HepG2 (cell line): ENCODE data around the gene ABHD10. TPM values are rescaled to one million over a fixed set of nuclear protein-coding genes. Genes with fewer than 3 reads are reported as not detected.

Source experiments
- ARID3A ChIP-seq: IDR thresholded peaks from 2 replicates; pipeline ENCODE4 v1.6.1; 2012; ENCODE audit warnings: low read depth, low read length, improper control_type of control experiment
- ARNT2 ChIP-seq: sonication (generic); formaldehyde crosslinking; IDR thresholded peaks from 2 replicates; pipeline ENCODE4 v1.8.0; 2022; ENCODE audit warnings: mild to moderate bottlenecking, low read depth, missing genetic modification reagents, moderate library complexity
- CREM ChIP-seq, 2 experiments: sonication (generic) in 1 of 2; formaldehyde crosslinking in 1 of 2; IDR thresholded peaks; 2 replicates each; pipeline versions ENCODE4 v1.4.0 to v1.6.1; 2016 to 2020; ENCODE audit warnings: antibody characterized with exemption in 1 of 2, mild to moderate bottlenecking in 1 of 2, missing genetic modification reagents in 1 of 2
- DR1 ChIP-seq: sonication (generic); formaldehyde crosslinking; IDR thresholded peaks from 2 replicates; pipeline ENCODE4 v1.8.0; 2021; ENCODE audit warnings: mild to moderate bottlenecking, missing genetic modification reagents, inconsistent platforms
- ELF4 ChIP-seq: sonication (generic); formaldehyde crosslinking; IDR thresholded peaks from 2 replicates; pipeline ENCODE4 v1.5.0; 2020; ENCODE audit warnings: missing genetic modification reagents, mild to moderate bottlenecking, moderate library complexity, borderline replicate concordance
- HES4 ChIP-seq: sonication (generic); formaldehyde crosslinking; IDR thresholded peaks from 2 replicates; pipeline ENCODE4 v1.9.0; 2021; ENCODE audit warnings: mild to moderate bottlenecking, missing genetic modification reagents, borderline replicate concordance
- KMT2B ChIP-seq: IDR thresholded peaks from 2 replicates; pipeline ENCODE4 v1.6.1; 2016; ENCODE audit warnings: missing genetic modification reagents, missing compliant biosample characterization
- MXD3 ChIP-seq: IDR thresholded peaks from 2 replicates; pipeline ENCODE4 v1.6.1; 2016; ENCODE audit warnings: mild to moderate bottlenecking, missing biosample characterization, missing genetic modification reagents
- NCOA5 ChIP-seq: sonication (generic); formaldehyde crosslinking; IDR thresholded peaks from 2 replicates; pipeline ENCODE4 v1.4.0; 2020; ENCODE audit warnings: missing genetic modification reagents
- PCBP2 ChIP-seq: fragments of 200-400 bp; formaldehyde crosslinking; optimal IDR thresholded peaks from 2 replicates; pipeline ENCODE3; 2018; ENCODE audit warnings: low read length, low read depth; ENCODE audit not compliant: poor library complexity, severe bottlenecking
- SAP130 ChIP-seq: IDR thresholded peaks from 2 replicates; pipeline ENCODE4 v1.6.1; 2016; ENCODE audit warnings: low read depth
- SYNCRIP ChIP-seq: fragments of 200-400 bp; formaldehyde crosslinking; IDR thresholded peaks from 2 replicates; pipeline ENCODE4 v1.6.1; 2018; ENCODE audit warnings: mild to moderate bottlenecking, low read depth, low read length; ENCODE audit not compliant: insufficient read depth
- U2AF1 ChIP-seq: fragments of 200-400 bp; formaldehyde crosslinking; optimal IDR thresholded peaks from 2 replicates; pipeline ENCODE3; 2017; ENCODE audit warnings: mild to moderate bottlenecking, low read depth, low read length
- ZNF230 ChIP-seq: sonication (generic); formaldehyde crosslinking; IDR thresholded peaks from 2 replicates; pipeline ENCODE4 v1.4.0; 2020; ENCODE audit warnings: mild to moderate bottlenecking, missing genetic modification reagents
- ZNF44 ChIP-seq: sonication (generic); formaldehyde crosslinking; IDR thresholded peaks from 2 replicates; pipeline ENCODE4 v1.5.1; 2020; ENCODE audit warnings: mild to moderate bottlenecking, missing genetic modification reagents
- ZNF670 ChIP-seq: sonication (generic); formaldehyde crosslinking; IDR thresholded peaks from 2 replicates; pipeline ENCODE4 v1.8.0; 2022; ENCODE audit warnings: mild to moderate bottlenecking, missing genetic modification reagents, borderline replicate concordance
- ZNF704 ChIP-seq: sonication (generic); formaldehyde crosslinking; IDR thresholded peaks from 2 replicates; pipeline ENCODE4 v1.8.1; 2023; ENCODE audit warnings: mild to moderate bottlenecking, inconsistent platforms, moderate library complexity, missing genetic modification reagents, borderline replicate concordance
- polyA plus RNA-seq, 8 experiments: library from polyadenylated mRNA; depleted of rRNA in 3 of 8; stranded (reverse) in 7 of 8; unstranded in 1 of 8; fragments of >200 nt; fragmentation: Illumina TruSeq in 4 of 8; extraction: Trizol in 4 of 8; gene quantifications; 2 replicates each; pipeline versions ENCODE4 v1.2.1 to v1.2.3, GENCODE V29; 2011 to 2016; ENCODE audit warnings: low read depth in 4 of 8, missing spikeins in 1 of 8, mixed read lengths in 1 of 8; ENCODE audit not compliant: insufficient read depth in 1 of 8
- total RNA-seq, 5 experiments: library from RNA; depleted of rRNA; stranded (reverse); fragments of >200 nt; fragmentation: Illumina TruSeq; extraction: Trizol; gene quantifications; 2 replicates each; pipeline ENCODE4 v1.2.3, GENCODE V29; 2016; ENCODE audit warnings: low read depth in 1 of 5
- TF ChIP-seq, protein P1 (sequence below): IDR thresholded peaks from 2 replicates; pipeline ENCODE4 v1.6.1; 2016; ENCODE audit warnings: low read depth, control low read depth
- TF ChIP-seq, protein P2 (sequence below), 2 experiments: IDR thresholded peaks; 2 replicates each; pipeline ENCODE4 v1.6.1; 2011 to 2012; ENCODE audit warnings: low read length in 2 of 2, borderline replicate concordance in 1 of 2, low read depth in 1 of 2, mild to moderate bottlenecking in 1 of 2, moderate library complexity in 1 of 2

ABHD10 gene
- total and polyA plus RNA-seq, 2 of the 13 experiments (the other 11 are each of a cell fraction or from before 2014, with no cell fraction given) = 22.8 to 50.2 TPM

DNA sequence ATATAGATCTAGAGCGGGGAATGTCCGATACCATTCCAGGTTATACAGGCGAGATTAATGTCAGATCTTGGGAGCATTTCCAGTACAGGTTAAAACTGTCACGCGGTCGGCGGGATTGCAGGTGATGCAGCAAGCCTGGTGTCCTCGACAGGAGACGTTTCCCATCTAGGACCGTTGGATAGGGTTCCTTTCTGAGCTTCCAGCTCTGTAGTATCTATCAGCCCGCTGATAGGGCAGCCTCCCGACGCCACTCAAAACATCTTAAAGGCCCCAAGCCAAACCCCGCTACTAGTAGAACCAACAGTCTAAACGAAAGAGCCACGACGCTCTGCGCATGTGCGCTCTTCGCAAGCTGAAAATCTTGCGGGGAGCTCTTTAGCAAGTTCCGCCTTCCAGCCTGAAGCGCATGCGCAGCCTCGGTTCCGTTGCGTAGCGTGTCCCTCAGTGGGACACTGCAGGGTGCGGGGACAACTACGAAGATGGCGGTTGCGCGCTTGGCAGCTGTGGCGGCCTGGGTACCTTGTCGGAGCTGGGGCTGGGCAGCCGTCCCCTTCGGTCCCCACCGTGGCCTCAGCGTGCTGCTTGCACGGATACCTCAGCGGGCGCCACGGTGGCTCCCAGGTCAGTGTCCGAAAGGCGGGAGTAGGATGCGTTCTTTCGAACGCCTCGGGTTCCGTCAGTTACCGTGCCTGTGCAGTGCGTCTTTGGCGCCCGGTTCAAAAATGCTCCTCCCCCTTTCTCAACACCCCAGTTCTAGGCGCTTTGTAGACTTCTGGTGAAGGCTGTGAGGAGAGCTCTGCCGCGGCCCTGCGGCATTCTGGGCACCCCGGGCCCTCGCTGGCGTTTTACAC is at the start of gene ABHD10 (continued):
- TF ChIP-seq ARID3A (no peak), ARNT2 (CRISPR knock-in tag) (peak; percentile 93), PCBP2 (no peak), ELF4 (CRISPR knock-in tag) (no peak), ZNF230 (peak; percentile 87; the same call in 1 of the 2 replicates), NCOA5 (CRISPR knock-in tag) (no peak), KMT2B (CRISPR knock-in tag) (peak; percentile 95), SYNCRIP (no peak), SAP130 (CRISPR knock-in tag) (peak; percentile 89), U2AF1 (no peak), HES4 (CRISPR knock-in tag) (peak; percentile 83), MXD3 (CRISPR knock-in tag) (peak; percentile 78; the same call in 1 of the 2 replicates), ZNF704 (CRISPR knock-in tag) (peak; percentile 89; the same call in 1 of the 2 replicates), ZNF44 (CRISPR knock-in tag) (no peak), CREM (IDR thresholded peaks at IDR 0.05) (peak; percentile 23; the same call in 1 of the 2 replicates), CREM (CRISPR knock-in tag; IDR thresholded peaks at IDR 0.05) (no peak), ZNF670 (CRISPR knock-in tag) (peak; percentile 77; the same call in 1 of the 2 replicates), DR1 (CRISPR knock-in tag) (peak; percentile 52; the same call in 1 of the 2 replicates)
- TF ChIP-seq, protein P1, sequence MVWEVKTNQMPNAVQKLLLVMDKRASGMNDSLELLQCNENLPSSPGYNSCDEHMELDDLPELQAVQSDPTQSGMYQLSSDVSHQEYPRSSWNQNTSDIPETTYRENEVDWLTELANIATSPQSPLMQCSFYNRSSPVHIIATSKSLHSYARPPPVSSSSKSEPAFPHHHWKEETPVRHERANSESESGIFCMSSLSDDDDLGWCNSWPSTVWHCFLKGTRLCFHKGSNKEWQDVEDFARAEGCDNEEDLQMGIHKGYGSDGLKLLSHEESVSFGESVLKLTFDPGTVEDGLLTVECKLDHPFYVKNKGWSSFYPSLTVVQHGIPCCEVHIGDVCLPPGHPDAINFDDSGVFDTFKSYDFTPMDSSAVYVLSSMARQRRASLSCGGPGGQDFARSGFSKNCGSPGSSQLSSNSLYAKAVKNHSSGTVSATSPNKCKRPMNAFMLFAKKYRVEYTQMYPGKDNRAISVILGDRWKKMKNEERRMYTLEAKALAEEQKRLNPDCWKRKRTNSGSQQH = peak; percentile 21; the same call in 1 of the 2 replicates
- TF ChIP-seq, protein P2, sequence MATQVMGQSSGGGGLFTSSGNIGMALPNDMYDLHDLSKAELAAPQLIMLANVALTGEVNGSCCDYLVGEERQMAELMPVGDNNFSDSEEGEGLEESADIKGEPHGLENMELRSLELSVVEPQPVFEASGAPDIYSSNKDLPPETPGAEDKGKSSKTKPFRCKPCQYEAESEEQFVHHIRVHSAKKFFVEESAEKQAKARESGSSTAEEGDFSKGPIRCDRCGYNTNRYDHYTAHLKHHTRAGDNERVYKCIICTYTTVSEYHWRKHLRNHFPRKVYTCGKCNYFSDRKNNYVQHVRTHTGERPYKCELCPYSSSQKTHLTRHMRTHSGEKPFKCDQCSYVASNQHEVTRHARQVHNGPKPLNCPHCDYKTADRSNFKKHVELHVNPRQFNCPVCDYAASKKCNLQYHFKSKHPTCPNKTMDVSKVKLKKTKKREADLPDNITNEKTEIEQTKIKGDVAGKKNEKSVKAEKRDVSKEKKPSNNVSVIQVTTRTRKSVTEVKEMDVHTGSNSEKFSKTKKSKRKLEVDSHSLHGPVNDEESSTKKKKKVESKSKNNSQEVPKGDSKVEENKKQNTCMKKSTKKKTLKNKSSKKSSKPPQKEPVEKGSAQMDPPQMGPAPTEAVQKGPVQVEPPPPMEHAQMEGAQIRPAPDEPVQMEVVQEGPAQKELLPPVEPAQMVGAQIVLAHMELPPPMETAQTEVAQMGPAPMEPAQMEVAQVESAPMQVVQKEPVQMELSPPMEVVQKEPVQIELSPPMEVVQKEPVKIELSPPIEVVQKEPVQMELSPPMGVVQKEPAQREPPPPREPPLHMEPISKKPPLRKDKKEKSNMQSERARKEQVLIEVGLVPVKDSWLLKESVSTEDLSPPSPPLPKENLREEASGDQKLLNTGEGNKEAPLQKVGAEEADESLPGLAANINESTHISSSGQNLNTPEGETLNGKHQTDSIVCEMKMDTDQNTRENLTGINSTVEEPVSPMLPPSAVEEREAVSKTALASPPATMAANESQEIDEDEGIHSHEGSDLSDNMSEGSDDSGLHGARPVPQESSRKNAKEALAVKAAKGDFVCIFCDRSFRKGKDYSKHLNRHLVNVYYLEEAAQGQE (IDR thresholded peaks at IDR 0.05; ENCODE audit: borderline replicate concordance in 1 of 2, low read depth in 1 of 2, low read length in 2 of 2) = peak in 1 of 2 experiments; percentile 21; a peak in 1 of 4 replicates
